HEK293T (cell line): ENCODE results near the gene GDF11.

Source experiments
- CTCF ChIA-PET: fragments of 350-600 bp; formaldehyde crosslinking; extraction: SDS; loops from one replicate; lab custom pipeline; 2021; ENCODE audit warnings: antibody characterized with exemption, inconsistent platforms; lab: Yijun Ruan, JAX
- POLR2A ChIA-PET: fragments of 350-600 bp; formaldehyde crosslinking; extraction: SDS; loops from one replicate; lab custom pipeline; 2020; ENCODE audit warnings: antibody characterized with exemption, inconsistent platforms; lab: Yijun Ruan, JAX
- DNase-seq: peaks from one replicate; pipeline ENCODE4 v3.0.0; 2012; ENCODE audit warnings: mixed read lengths; ENCODE audit errors: extremely low spot score
- ARNT ChIP-seq: fragments of 450-650 bp; IDR thresholded peaks from 2 replicates; pipeline ENCODE4 v1.6.1; 2017; ENCODE audit warnings: mild to moderate bottlenecking
- BHLHE40 ChIP-seq: fragments of 450-650 bp; IDR thresholded peaks from 2 replicates; pipeline ENCODE4 v1.6.1; 2016; ENCODE audit warnings: mild to moderate bottlenecking, moderate library complexity, borderline replicate concordance
- CTBP1 ChIP-seq: fragments of 450-650 bp; IDR thresholded peaks from 2 replicates; pipeline ENCODE4 v1.6.1; 2016; ENCODE audit warnings: borderline replicate concordance
- ELF4 ChIP-seq: fragments of 450-650 bp; IDR thresholded peaks from 2 replicates; pipeline ENCODE4 v1.6.1; 2017; ENCODE audit warnings: antibody characterized with exemption
- FOXA1 ChIP-seq: fragments of 450-650 bp; IDR thresholded peaks from 2 replicates; pipeline ENCODE4 v1.6.1; 2016; ENCODE audit warnings: mild to moderate bottlenecking
- FOXK2 ChIP-seq: fragments of 450-650 bp; IDR thresholded peaks from 2 replicates; pipeline ENCODE4 v1.6.1; 2016; ENCODE audit warnings: mild to moderate bottlenecking
- FOXM1 ChIP-seq: fragments of 450-650 bp; IDR thresholded peaks from 2 replicates; pipeline ENCODE4 v1.6.1; 2017; ENCODE audit warnings: mild to moderate bottlenecking, borderline replicate concordance
- HDGF ChIP-seq: fragments of 450-650 bp; IDR thresholded peaks from 2 replicates; pipeline ENCODE4 v1.6.1; 2017; ENCODE audit warnings: antibody characterized with exemption, borderline replicate concordance
- L3MBTL2 ChIP-seq: fragments of 450-650 bp; conservative IDR thresholded peaks from 2 replicates; pipeline ENCODE4 v1.6.1; 2016; ENCODE audit warnings: mild to moderate bottlenecking
- LEF1 ChIP-seq: fragments of 450-650 bp; IDR thresholded peaks from 2 replicates; pipeline ENCODE4 v1.6.1; 2017; ENCODE audit warnings: mild to moderate bottlenecking, borderline replicate concordance
- NFRKB ChIP-seq: fragments of 450-650 bp; IDR thresholded peaks from 2 replicates; pipeline ENCODE4 v1.6.1; 2016; ENCODE audit warnings: mild to moderate bottlenecking, moderate library complexity
- PKNOX1 ChIP-seq: fragments of 450-650 bp; IDR thresholded peaks from 2 replicates; pipeline ENCODE4 v1.6.1; 2016
- SP1 ChIP-seq: fragments of 450-650 bp; IDR thresholded peaks from 2 replicates; pipeline ENCODE4 v1.6.1; 2017
- SUZ12 ChIP-seq: fragments of 450-650 bp; IDR thresholded peaks from 2 replicates; pipeline ENCODE4 v1.6.1; 2016; ENCODE audit warnings: mild to moderate bottlenecking
- TARDBP ChIP-seq: fragments of 450-650 bp; IDR thresholded peaks from 2 replicates; pipeline ENCODE4 v1.6.1; 2016
- ZNF384 ChIP-seq: fragments of 450-650 bp; IDR thresholded peaks from 2 replicates; pipeline ENCODE4 v1.6.1; 2016

The GDF11 gene

GRCh38 chr12:55732288-55732687, 10.6 kb upstream of the GDF11 start:
- no peak for TF ChIP-seq SP1
- no peak for TF ChIP-seq FOXA1
- TF ChIP-seq PKNOX1: no peak
- TF ChIP-seq HDGF: no peak
- no peak for DNase-seq
- CTCF ChIA-PET: interaction anchor here (1.0 to 2.1 kb wide), 2 partner anchors 9 to 34 kb away, joined by 3 to 4 read pairs; no protein-coding TSS in a partner anchor
- POLR2A ChIA-PET: interaction anchor here (1.3 kb wide), 1 partner anchor 16 kb away, joined by 3 read pairs; the partner anchor contains the start of gene BLOC1S1

GRCh38 chr12:55733021-55733555, 9.8 kb upstream of the GDF11 start:
- TF ChIP-seq TARDBP: no peak
- TF ChIP-seq ZNF384: no peak
- TF ChIP-seq ARNT: no peak
- TF ChIP-seq HDGF: no peak
- no peak for TF ChIP-seq CTBP1
- TF ChIP-seq LEF1: no peak
- no peak for TF ChIP-seq PKNOX1
- no peak for TF ChIP-seq SP1
- TF ChIP-seq FOXM1: no peak
- no peak for TF ChIP-seq FOXA1
- CTCF ChIA-PET: interaction anchor here (2.1 kb wide), 1 partner anchor 10 kb away, joined by 4 read pairs; no protein-coding TSS in a partner anchor
- no peak for DNase-seq
- POLR2A ChIA-PET: interaction anchor here (1.3 kb wide), 1 partner anchor 17 kb away, joined by 3 read pairs; the partner anchor contains the start of gene BLOC1S1

GRCh38 chr12:55733858-55734257, 9.1 kb upstream of the GDF11 start:
- POLR2A ChIA-PET: no interaction called here
- CTCF ChIA-PET: interaction anchor here (0.6 to 2.1 kb wide), 4 partner anchors 9 to 799 kb away, joined by 3 to 7 read pairs (median 4); no protein-coding TSS in a partner anchor
- no peak for TF ChIP-seq ELF4
- TF ChIP-seq L3MBTL2: no peak
- TF ChIP-seq SUZ12: no peak
- no peak for TF ChIP-seq PKNOX1
- no peak for TF ChIP-seq CTBP1
- TF ChIP-seq LEF1: no peak
- no peak for TF ChIP-seq HDGF
- no peak for TF ChIP-seq FOXA1
- TF ChIP-seq SP1: no peak
- no peak for TF ChIP-seq ZNF384
- TF ChIP-seq BHLHE40: no peak
- no peak for TF ChIP-seq FOXK2
- DNase-seq: no peak

- no peak for TF ChIP-seq L3MBTL2
- TF ChIP-seq CTBP1: no peak
- no peak for TF ChIP-seq PKNOX1
- no peak for TF ChIP-seq SUZ12
- no peak for TF ChIP-seq FOXM1
- no peak for TF ChIP-seq FOXA1
- TF ChIP-seq TARDBP: no peak
- TF ChIP-seq ELF4: no peak
- TF ChIP-seq NFRKB: no peak
- no peak for DNase-seq
- POLR2A ChIA-PET: no interaction called here
- CTCF ChIA-PET: interaction anchor here (0.6 to 1.5 kb wide), 2 partner anchors 10 to 798 kb away, joined by 3 read pairs; no protein-coding TSS in a partner anchor
Observed at GRCh38 chr12:55734595-55734994, 8.3 kb upstream of the GDF11 start.

GRCh38 chr12:55736076-55736475, 6.8 kb upstream of the GDF11 start:
- DNase-seq: no peak
- CTCF ChIA-PET: interaction anchor here (0.6 kb wide), 1 partner anchor 89 kb away, joined by 4 read pairs; no protein-coding TSS in a partner anchor
- TF ChIP-seq ZNF384 (no peak), CTBP1 (no peak), PKNOX1 (no peak), ARNT (no peak), BHLHE40 (no peak), SUZ12 (no peak), NFRKB (no peak), FOXA1 (no peak), L3MBTL2 (no peak), ELF4 (no peak), FOXM1 (no peak), HDGF (no peak), LEF1 (no peak), SP1 (no peak), TARDBP (no peak), FOXK2 (no peak)
- POLR2A ChIA-PET: interaction anchor here (1.3 to 3.3 kb wide), 2 partner anchors 12 to 82 kb away, joined by 3 to 28 read pairs; partner anchors contain the start of genes ORMDL2 and SARNP
